KOPT-K1 (cell line): ENCODE measurements around the gene ISYNA1.

Experiments
- H3K27ac ChIP-seq: fragments of 200-600 bp; sonication (generic); 2 replicates; pipeline ENCODE4 v1.5.1; 2016; ENCODE audit warnings: antibody characterized with exemption, mild to moderate bottlenecking, low read depth, low read length; ENCODE audit not compliant: poor library complexity, severe bottlenecking
- H3K36me3 ChIP-seq: fragments of 200-600 bp; sonication (generic); 2 replicates; pipeline ENCODE4 v1.5.1; 2017; ENCODE audit warnings: antibody characterized with exemption, mild to moderate bottlenecking, low read length, moderate library complexity; ENCODE audit not compliant: insufficient read depth
- H3K9me3 ChIP-seq: fragments of 200-600 bp; sonication (generic); 2 replicates; pipeline ENCODE4 v1.5.1; 2017; ENCODE audit warnings: antibody characterized with exemption, low read length, mild to moderate bottlenecking; ENCODE audit not compliant: insufficient read depth, poor library complexity, severe bottlenecking

ISYNA1 gene

DNA sequence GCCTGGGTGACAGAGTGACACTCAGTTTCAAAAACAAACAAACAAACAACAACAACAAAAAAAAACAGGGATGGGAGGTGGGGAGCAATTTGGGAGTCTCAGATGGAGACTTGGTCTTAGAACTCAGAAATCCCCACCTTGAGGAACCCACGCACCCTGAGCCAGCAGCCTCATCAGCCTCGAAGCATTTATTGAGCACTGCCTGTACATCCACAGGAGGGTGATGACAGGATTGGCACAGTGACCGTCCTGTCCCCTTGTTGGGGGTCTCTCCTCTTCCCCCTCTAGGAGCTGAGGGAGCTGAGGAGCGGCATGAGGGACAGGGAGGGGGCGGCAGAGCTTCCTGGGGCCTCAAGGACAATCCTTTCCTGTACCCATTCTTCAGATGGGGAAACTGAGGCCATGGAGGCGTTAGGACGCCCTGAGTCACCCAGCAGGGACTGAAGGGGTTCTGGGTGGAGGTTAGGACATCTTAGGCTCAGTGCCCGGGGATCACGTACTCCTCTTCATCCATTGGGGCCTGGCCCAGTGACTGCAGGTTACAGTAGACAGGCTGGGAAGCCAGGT is 46.3 kb downstream of the ISYNA1 start:
- no peaks in the 10 kb centered on the region for H3K36me3 ChIP-seq

DNA sequence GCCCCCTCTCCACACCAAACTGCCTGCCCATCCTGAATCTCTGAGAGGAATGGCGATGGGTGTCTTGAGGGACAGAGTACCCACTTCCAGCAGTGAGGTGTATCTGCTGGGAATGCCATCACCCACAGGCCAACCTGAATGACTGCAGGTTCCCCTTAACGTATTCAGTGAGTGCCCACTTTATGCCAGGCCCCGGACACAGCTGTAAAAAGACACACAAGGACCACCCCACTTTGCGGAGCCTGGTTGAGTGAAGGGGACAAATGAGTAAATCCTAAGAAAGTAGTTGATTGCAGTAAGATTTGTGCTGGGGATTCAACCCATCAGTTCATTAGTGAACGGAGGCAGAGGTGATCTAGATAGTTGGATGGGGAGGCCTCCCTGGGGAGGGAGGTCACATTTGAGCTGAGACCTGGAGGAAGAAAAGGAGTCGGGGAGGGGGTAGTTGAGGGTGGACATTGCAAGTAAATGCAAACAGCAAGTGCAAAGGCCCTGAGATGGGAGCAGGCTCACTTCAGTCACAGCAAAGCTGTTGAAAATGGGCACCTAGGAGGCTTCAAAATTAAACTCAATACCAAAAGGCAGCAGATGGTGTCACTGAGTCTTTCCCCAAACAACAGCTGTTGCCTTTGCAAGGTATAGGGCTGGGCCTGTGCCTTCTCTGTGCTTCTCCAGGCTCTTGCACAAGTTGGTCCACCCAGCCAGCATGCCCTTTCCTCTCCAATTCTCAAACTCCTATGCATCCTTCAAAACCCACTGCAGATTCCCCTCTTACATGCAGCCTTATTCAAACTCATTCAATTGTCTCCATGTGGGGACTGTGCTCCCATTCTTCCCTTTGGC is 47.6 kb downstream of the ISYNA1 start:
- no peaks in the 10 kb centered on the region for H3K9me3 ChIP-seq

More for the DNA sequence above, 46.3 kb downstream of the ISYNA1 start:
- Histone ChIP-seq H3K27ac (no peak overlapping the region), H3K9me3 (no peaks in the 10 kb centered on the region)

DNA sequence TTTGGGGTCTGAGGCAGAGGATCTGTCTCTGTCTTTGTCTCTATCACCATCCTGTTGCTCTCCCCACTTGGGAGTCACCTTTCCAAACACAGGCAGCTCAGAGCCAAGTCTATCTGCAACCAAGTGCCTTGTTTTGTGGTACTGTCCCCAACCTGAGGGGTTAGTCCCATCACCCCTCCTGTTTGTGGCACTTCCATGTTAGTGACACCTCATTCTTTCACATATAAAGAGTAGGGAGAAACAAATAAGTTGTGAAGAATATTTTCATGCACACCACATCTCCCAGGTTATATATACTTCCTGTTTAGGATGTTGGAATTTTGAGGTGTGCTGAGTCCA is 48.2 kb downstream of the ISYNA1 start:
- H3K9me3 ChIP-seq = no peaks in the 10 kb centered on the region
- no peak overlapping the region for H3K27ac ChIP-seq
- H3K36me3 ChIP-seq = no peaks in the 10 kb centered on the region

More for the DNA sequence above, 47.6 kb downstream of the ISYNA1 start:
- no peaks in the 10 kb centered on the region for H3K36me3 ChIP-seq
- H3K27ac ChIP-seq = no peak overlapping the region

DNA sequence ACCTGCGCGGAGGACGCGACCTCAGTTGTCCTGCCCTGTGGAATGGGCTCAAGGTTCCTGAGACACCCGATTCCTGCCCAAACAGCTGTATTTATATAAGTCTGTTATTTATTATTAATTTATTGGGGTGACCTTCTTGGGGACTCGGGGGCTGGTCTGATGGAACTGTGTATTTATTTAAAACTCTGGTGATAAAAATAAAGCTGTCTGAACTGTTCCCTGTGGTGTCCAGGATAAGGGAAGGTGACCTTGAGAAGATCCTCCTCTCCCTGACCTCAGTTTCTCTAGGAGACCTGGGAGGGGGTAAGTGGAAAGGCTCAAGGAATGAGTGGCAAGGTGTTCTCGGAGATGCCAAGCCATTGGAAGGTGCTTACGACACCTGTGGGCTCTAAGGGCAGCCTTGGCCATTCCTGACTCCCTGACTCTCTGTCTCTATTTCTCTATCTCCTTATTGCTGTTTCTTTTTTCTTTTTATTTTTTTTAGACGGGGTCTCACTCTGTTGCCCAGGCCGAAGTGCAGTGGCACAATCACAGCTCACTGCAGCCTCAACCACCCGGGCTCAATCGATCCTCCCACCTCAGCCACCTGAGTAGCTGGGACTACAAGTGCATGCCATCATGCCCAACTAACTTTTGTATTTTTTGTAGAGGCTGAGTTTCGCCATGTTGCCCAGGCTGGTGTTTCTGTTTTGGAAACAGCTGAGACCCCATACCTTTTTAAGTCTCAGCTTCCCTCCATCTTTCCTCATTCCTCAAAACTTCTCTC is 48.8 kb downstream of the ISYNA1 start:
- no peak overlapping the region for H3K27ac ChIP-seq
- H3K9me3 ChIP-seq = no peaks in the 10 kb centered on the region
- H3K36me3 ChIP-seq = no peaks in the 10 kb centered on the region

- no peak overlapping the region for H3K27ac ChIP-seq
- no peaks in the 10 kb centered on the region for H3K36me3 ChIP-seq
- H3K9me3 ChIP-seq = no peaks in the 10 kb centered on the region
Observed at GRCh38 chr19:18388100-18388959, 49.6 kb downstream of the ISYNA1 start.

DNA sequence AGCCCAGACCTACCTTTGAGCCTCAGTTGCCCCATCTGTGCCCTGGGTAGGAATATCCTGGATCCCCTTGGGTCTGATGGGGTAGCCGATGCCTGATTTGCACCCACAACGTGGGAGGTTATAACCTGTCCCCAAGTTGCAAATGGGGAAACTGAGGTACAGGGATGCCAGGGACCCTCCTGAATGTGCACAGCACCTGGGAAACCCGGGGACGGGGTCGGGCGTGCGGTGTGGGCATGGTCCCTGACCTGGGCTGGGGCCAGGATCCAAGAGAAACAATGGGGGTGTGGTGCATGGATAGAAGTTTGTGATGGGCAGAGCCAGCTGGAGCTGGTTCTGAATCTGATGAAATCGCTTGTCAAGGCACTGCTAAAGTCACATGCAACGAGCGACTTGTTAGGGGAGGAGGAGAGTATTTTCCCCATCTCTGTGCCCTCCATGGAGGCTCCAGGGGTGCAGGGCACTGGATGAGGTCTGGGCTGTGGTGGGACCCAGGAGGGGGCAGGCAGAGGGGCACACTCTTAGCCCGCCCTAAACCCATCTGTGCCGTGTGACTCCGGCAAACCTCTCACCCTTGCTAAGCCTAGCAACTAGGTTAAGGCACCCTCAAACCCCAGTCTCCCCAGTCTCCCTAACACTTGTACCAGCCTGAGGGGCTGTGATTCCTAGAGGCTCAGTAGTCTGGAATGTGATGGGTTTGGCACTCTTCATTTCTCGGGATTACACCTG is 51.2 kb downstream of the ISYNA1 start:
- Histone ChIP-seq H3K27ac (no peak overlapping the region), H3K9me3 (no peaks in the 10 kb centered on the region), H3K36me3 (no peaks in the 10 kb centered on the region)

DNA sequence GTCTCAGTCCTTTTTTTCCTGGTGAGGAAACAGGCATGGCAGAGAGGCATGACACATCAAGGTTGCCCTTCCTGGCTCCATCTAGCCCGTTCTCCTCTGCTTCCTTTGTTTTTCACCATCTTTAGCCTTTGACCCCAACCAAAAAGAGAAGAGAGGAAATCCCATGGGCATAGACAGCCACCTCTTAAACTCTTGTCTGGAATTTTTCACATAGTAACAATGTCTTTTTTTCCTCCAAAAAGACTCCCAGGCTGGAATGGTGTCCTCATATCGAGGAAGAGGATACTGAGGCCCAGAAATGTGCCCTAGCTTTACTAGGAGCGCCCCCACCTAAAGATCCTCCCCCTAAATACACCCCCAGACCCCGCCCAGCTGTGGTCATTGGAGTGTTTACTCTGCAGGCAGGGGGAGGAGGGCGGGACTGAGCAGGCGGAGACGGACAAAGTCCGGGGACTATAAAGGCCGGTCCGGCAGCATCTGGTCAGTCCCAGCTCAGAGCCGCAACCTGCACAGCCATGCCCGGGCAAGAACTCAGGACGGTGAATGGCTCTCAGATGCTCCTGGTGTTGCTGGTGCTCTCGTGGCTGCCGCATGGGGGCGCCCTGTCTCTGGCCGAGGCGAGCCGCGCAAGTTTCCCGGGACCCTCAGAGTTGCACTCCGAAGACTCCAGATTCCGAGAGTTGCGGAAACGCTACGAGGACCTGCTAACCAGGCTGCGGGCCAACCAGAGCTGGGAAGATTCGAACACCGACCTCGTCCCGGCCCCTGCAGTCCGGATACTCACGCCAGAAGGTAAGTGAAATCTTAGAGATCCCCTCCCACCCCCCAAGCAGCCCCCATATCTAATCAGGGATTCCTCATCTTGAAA is 52.0 kb downstream of the ISYNA1 start, which contains the start of gene GDF15:
TSS of gene GDF15 (plus strand) at position 484 of the 868 bp plus-strand sequence. CDS start at position 516, 32 bp downstream.
- Histone ChIP-seq H3K9me3 (no peaks in the 10 kb centered on the region), H3K36me3 (no peaks in the 10 kb centered on the region), H3K27ac (no peak within 1 kb of the TSS)

DNA sequence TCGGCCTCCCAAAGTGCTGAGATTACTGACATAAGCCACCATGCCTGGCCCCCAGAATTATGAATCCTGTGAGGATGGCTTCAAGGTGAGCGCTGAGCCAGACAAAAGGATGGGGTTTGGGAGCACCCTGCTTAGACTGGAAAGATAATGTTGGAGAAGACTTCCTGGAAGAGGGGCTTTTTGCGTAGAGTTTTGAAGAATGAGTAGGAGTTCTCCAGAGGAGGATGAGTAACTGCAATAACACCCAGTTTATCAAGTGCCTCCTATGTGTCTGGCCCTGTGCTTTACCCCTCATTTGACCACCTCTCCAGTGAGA is 52.6 kb downstream of the ISYNA1 start:
- no peaks in the 10 kb centered on the region for H3K9me3 ChIP-seq
- no peak overlapping the region for H3K27ac ChIP-seq
- no peaks in the 10 kb centered on the region for H3K36me3 ChIP-seq

DNA sequence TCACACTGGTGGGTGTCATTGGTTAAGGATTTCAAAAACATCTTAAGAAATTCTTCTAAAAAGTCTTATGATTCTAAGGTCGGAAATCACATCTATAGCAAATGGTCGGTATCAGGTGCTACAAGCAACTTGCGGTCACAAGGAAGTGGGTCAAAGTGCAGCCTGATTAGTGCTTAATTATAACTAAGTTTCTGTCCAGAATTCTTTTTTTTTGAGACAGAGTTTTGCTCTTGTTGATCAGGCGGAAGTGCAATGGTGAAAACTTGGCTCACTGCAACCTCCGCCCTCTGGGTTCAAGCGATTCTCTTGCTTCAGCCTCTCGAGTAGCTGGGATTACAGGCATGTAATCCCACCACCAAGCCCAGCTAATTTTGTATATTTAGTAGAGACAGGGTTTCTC is 53.2 kb downstream of the ISYNA1 start:
- Histone ChIP-seq H3K27ac (no peak overlapping the region), H3K36me3 (no peaks in the 10 kb centered on the region), H3K9me3 (no peaks in the 10 kb centered on the region)
